ENCODE results near the gene BACE1. TPM values are rescaled to one million over a fixed set of nuclear protein-coding genes. Genes with fewer than 3 reads are reported as not detected.

BACE1 gene
- polyA plus RNA-seq, 1 donor: 37.1 TPM

DNA sequence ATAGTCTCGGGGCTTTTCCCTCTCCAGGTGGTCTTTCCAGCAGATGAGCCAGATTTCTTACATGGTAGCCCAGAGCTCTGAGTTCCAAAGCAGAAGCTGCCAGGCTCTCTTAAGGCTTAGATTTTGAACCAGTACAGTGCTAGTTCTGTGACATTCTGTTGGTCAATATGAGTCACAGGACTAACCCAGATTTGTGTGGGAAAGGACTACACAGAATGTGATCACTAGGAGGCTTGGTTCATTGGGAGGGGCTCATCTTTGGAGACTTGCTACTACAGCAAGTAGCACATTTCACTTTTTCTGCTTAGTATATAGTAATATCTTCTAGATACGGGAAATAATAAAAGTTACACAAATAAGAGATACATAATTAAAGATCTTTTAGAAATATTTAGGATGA is 59.5 kb downstream of the BACE1 start:
- no CpG with 5 or more reads among the region's 2 CpGs for WGBS (ENCODE audit: insufficient coverage, low lambda C conversion rate)
- no peak for DNase-seq
- no peaks in the 10 kb centered on the region for H3K27me3 ChIP-seq (ENCODE audit: control insufficient read depth, insufficient read depth, low read length)

DNA sequence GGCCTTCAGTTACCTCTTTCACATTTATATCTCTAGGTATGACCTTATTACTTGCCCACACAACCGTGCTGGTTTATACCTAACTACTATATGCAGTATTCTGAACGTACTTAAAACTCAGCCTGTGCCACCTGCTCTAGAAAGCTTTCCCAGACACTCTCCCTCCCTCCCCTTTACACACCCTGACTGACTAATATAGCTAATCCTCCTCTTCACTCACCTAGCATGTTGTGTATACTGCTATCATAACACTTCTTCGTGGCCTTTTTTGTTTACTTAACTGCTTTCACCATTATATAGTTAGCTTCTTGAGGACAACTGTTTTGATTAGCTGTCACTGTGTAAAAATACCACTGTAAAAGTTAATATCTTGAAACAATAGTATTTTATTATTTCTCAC is 60.1 kb downstream of the BACE1 start:
- peaks cover 30% of the 10 kb centered on the region for H3K36me3 ChIP-seq (ENCODE audit: control insufficient read depth, insufficient read depth, low read length)

More for the DNA sequence above, 59.5 kb downstream of the BACE1 start:
- H3K9me3 ChIP-seq (ENCODE audit: control insufficient read depth, low read depth, low read length): no peaks in the 10 kb centered on the region
- no peak overlapping the region for H3K27ac ChIP-seq (ENCODE audit: low read length)
- H3K4me1 ChIP-seq (ENCODE audit: control insufficient read depth, insufficient read depth, low read length): no peaks in the 10 kb centered on the region
- no peak overlapping the region for H3K4me3 ChIP-seq (ENCODE audit: low read length)
- H3K36me3 ChIP-seq (ENCODE audit: control insufficient read depth, insufficient read depth, low read length): peaks cover 30% of the 10 kb centered on the region

DNA sequence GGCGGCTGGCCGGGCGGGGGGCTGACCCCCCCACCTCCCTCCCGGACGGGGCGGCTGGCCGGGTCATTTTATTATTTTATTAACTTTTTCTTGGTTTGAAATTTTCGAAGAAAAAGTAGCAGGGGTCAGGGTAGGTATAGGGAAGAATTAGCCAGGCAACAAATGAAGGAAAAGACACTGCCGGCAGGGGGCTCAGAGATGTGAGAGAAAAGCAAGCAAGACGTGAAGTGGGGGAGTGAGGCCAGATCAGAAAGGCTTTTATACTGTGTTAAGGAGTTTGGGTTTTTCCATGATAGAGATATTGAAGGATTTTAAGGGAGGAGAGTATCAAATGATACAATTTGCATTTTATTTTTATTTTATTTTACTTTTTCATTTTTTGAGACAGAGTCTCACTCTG is 64.5 kb downstream of the BACE1 start:
- no peaks in the 10 kb centered on the region for H3K4me1 ChIP-seq (ENCODE audit: control insufficient read depth, insufficient read depth, low read length)

More for the DNA sequence above, 60.1 kb downstream of the BACE1 start:
- Histone ChIP-seq H3K27ac (ENCODE audit: low read length) (no peak overlapping the region), H3K4me3 (ENCODE audit: low read length) (no peak overlapping the region), H3K9me3 (ENCODE audit: control insufficient read depth, low read depth, low read length) (no peaks in the 10 kb centered on the region), H3K27me3 (ENCODE audit: control insufficient read depth, insufficient read depth, low read length) (no peaks in the 10 kb centered on the region), H3K4me1 (ENCODE audit: control insufficient read depth, insufficient read depth, low read length) (no peaks in the 10 kb centered on the region)
- 100% methylated on average over 1 of the region's 3 CpGs for WGBS (ENCODE audit: insufficient coverage, low lambda C conversion rate)
- DNase-seq: no peak

DNA sequence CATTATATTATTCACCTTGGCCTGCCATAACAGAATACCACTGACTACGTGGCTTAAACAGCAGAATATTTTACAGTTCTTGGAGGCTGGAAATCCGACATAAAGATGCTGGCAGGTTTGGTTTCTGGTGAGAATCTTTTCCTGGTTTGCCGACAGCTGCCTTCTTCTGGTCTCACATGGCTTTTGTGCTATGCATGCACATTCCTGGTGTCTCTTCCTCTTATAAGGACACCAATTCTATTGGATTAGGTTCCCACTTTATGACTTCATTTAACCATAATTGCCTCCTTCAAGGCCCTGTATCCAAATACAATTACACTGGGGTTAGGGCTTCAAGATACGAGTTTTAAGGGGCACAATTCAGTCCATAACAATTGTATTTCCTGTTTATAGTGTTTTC is 66.5 kb downstream of the BACE1 start:
- H3K36me3 ChIP-seq (ENCODE audit: control insufficient read depth, insufficient read depth, low read length): peaks cover 53% of the 10 kb centered on the region
- no CpG with 5 or more reads among the region's 4 CpGs for WGBS (ENCODE audit: insufficient coverage, low lambda C conversion rate)
- H3K4me3 ChIP-seq (ENCODE audit: low read length): no peak overlapping the region
- DNase-seq: no peak
- H3K9me3 ChIP-seq (ENCODE audit: control insufficient read depth, low read depth, low read length): no peaks in the 10 kb centered on the region
- no peaks in the 10 kb centered on the region for H3K27me3 ChIP-seq (ENCODE audit: control insufficient read depth, insufficient read depth, low read length)
- H3K27ac ChIP-seq (ENCODE audit: low read length): no peak overlapping the region
- no peaks in the 10 kb centered on the region for H3K4me1 ChIP-seq (ENCODE audit: control insufficient read depth, insufficient read depth, low read length)

More for the DNA sequence above, 64.5 kb downstream of the BACE1 start:
- 79% methylated on average over 3 of the region's 10 CpGs for WGBS (ENCODE audit: insufficient coverage, low lambda C conversion rate)
- Histone ChIP-seq H3K36me3 (ENCODE audit: control insufficient read depth, insufficient read depth, low read length) (peaks cover 45% of the 10 kb centered on the region), H3K27ac (ENCODE audit: low read length) (no peak overlapping the region), H3K9me3 (ENCODE audit: control insufficient read depth, low read depth, low read length) (no peaks in the 10 kb centered on the region), H3K4me3 (ENCODE audit: low read length) (no peak overlapping the region), H3K27me3 (ENCODE audit: control insufficient read depth, insufficient read depth, low read length) (no peaks in the 10 kb centered on the region)
- no peak for DNase-seq

DNA sequence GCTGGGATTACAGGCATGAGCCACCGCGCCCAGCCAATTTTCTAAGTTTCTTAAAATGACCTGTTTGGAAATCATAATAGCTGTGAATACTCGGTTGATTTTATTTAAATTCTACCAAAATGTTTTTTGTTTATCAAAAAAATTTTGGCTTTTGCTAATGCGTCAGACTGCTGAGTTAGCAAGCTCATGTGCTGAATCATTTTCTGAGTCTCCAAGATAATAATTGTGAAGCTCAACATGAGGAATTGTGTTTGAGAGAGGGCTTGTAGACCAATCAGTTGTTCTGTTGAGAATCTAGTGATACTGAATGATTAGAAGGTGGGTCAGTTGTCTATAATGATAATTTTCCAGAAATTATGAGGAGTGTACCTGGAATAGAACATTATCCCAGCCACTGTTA is 67.7 kb downstream of the BACE1 start:
- DNase-seq: no peak
- peaks cover 55% of the 10 kb centered on the region for H3K36me3 ChIP-seq (ENCODE audit: control insufficient read depth, insufficient read depth, low read length)
- H3K27me3 ChIP-seq (ENCODE audit: control insufficient read depth, insufficient read depth, low read length): no peaks in the 10 kb centered on the region
- H3K4me3 ChIP-seq (ENCODE audit: low read length): no peak overlapping the region
- no peak overlapping the region for H3K27ac ChIP-seq (ENCODE audit: low read length)
- 100% methylated on average over 2 of the region's 4 CpGs for WGBS (ENCODE audit: insufficient coverage, low lambda C conversion rate)
- H3K9me3 ChIP-seq (ENCODE audit: control insufficient read depth, low read depth, low read length): no peaks in the 10 kb centered on the region
- no peaks in the 10 kb centered on the region for H3K4me1 ChIP-seq (ENCODE audit: control insufficient read depth, insufficient read depth, low read length)

DNA sequence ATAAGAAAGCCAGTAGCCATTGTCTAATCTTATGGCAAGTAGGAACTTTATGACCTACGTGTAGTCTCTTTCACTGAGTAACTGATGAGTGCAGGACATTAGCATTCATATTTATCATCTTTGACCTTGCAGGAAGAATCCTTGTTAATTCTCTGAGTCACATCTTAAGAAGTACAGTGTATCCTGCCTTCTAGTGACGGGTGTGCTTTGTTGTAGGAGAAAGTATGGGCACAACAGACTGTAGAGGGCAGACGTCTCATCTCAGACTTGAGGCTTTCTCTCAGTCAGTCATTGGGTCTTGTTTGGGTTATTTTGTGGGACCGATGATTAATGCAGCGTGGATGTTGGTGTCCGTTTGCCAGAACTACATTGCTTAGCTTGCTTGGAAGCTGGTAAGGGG is 76.8 kb downstream of the BACE1 start:
- H3K9me3 ChIP-seq (ENCODE audit: control insufficient read depth, low read depth, low read length): no peaks in the 10 kb centered on the region
- H3K27ac ChIP-seq (ENCODE audit: low read length): no peak overlapping the region
- no peaks in the 10 kb centered on the region for H3K27me3 ChIP-seq (ENCODE audit: control insufficient read depth, insufficient read depth, low read length)
- no peak for DNase-seq
- H3K4me3 ChIP-seq (ENCODE audit: low read length): no peak overlapping the region
- no peaks in the 10 kb centered on the region for H3K4me1 ChIP-seq (ENCODE audit: control insufficient read depth, insufficient read depth, low read length)
- peaks cover 32% of the 10 kb centered on the region for H3K36me3 ChIP-seq (ENCODE audit: control insufficient read depth, insufficient read depth, low read length)
- WGBS (ENCODE audit: insufficient coverage, low lambda C conversion rate): no CpG with 5 or more reads among the region's 6 CpGs

DNA sequence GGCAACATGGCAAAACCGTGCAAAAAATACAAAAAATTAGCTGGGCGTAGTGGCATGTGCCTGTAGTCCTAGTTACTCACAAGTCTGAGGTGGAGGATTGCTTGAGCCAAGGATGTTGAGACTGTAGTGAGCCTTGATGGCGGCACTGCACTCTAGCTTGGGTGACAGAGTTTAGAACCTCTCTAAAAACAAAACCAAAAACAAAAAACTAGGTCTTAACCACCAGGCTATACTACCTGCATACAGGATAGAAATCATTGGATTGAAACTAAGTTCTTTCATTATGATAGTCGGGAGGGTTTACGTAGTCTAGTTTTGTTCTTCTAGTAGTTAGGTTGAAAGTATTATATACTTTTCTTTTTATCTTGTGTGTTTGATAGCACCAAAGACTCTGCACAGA is 77.8 kb downstream of the BACE1 start:
- H3K4me3 ChIP-seq (ENCODE audit: low read length): no peak overlapping the region
- no peaks in the 10 kb centered on the region for H3K27me3 ChIP-seq (ENCODE audit: control insufficient read depth, insufficient read depth, low read length)
- no peak overlapping the region for H3K27ac ChIP-seq (ENCODE audit: low read length)
- DNase-seq: no peak
- peaks cover 23% of the 10 kb centered on the region for H3K36me3 ChIP-seq (ENCODE audit: control insufficient read depth, insufficient read depth, low read length)
- no CpG with 5 or more reads among the region's 5 CpGs for WGBS (ENCODE audit: insufficient coverage, low lambda C conversion rate)
- H3K9me3 ChIP-seq (ENCODE audit: control insufficient read depth, low read depth, low read length): no peaks in the 10 kb centered on the region
- no peaks in the 10 kb centered on the region for H3K4me1 ChIP-seq (ENCODE audit: control insufficient read depth, insufficient read depth, low read length)

Other genes starting within 250 kb of the BACE1 start
- gene SIK3, start 217.8 kb downstream of the BACE1 start, polyA plus RNA-seq: 34.6 TPM
- gene PAFAH1B2, start 172.0 kb downstream of the BACE1 start, polyA plus RNA-seq: 47.9 TPM
- gene SIDT2, start 137.5 kb downstream of the BACE1 start, polyA plus RNA-seq: 94.9 TPM
- gene TAGLN, start 116.9 kb downstream of the BACE1 start, polyA plus RNA-seq: 806 TPM
- 27.8 TPM for gene PCSK7, start 84.2 kb downstream of the BACE1 start, polyA plus RNA-seq
- gene RNF214, start 83.6 kb downstream of the BACE1 start, polyA plus RNA-seq: 20.2 TPM
- 14.9 TPM for gene BACE1-AS, start 24.9 kb downstream of the BACE1 start, polyA plus RNA-seq
- 31.0 TPM for gene CEP164, start 11.6 kb upstream of the BACE1 start, polyA plus RNA-seq